K562 (cell line): Measurements from ENCODE around the gene ERLEC1. TPM values are rescaled to one million over a fixed set of nuclear protein-coding genes. Genes with fewer than 3 reads are reported as not detected.

ENCODE experiments used
- ATAC-seq: fragments of 200-7000 bp; cut with Tn5 transposase; 3 replicates; pipeline ENCODE4 v1.9.1; 2020; ENCODE audit warnings: moderate library complexity
- BruUV-seq: library from RNA; stranded (reverse); fragments of 400-500 nt; replicated peaks from 2 replicates; lab custom pipeline; 2021; lab: Mats Ljungman, UMichigan
- CTCF ChIA-PET: fragments of 300-600 bp; formaldehyde crosslinking; extraction: SDS; loops from one replicate; lab custom pipeline; 2021; ENCODE audit warnings: low intra/inter-chr PET ratio; lab: Yijun Ruan, JAX
- POLR2A ChIA-PET: fragments of 300-600, 350-650 bp; sonication (Branson Sonifier 250); formaldehyde crosslinking; extraction: SDS; loops from one replicate; lab custom pipeline; 2021; ENCODE audit warnings: antibody characterized with exemption, inconsistent platforms; lab: Yijun Ruan, JAX
- DNase-seq, 4 experiments: peaks; one replicate each; pipeline versions ENCODE4 v3.0.0 to v3.0.0-alpha.2; 2011 to 2018; ENCODE audit warnings: low spot score in 3 of 4, mixed read lengths in 3 of 4; ENCODE audit errors: extremely low read depth in 1 of 4
- FAIRE-seq: peaks from 2 replicates; lab custom pipeline; 2011; peaks lifted over from hg19 to GRCh38; lab: Jason Lieb, UNC
- H2AFZ ChIP-seq: 2 replicates; pipeline ENCODE4 v1.6.0; 2011; ENCODE audit warnings: low read depth, low read length, control low read depth, inconsistent platforms
- H3K27ac ChIP-seq: fragments of 200-600 bp; 3 replicates; pipeline ENCODE4 v1.8.0; 2011; ENCODE audit warnings: low read depth, mild to moderate bottlenecking, control low read depth, inconsistent platforms, low read length, moderate library complexity, mixed read lengths; ENCODE audit errors: extremely low read depth
- H3K27me3 ChIP-seq, 2 experiments: fragments of 300-600 bp in 1 of 2; 2 replicates in 1 of 2; 3 replicates in 1 of 2; pipeline versions ENCODE4 v1.6.0 to v1.8.0; 2011; ENCODE audit warnings: inconsistent platforms in 2 of 2, low read length in 2 of 2, mild to moderate bottlenecking in 1 of 2, mixed read lengths in 1 of 2, moderate library complexity in 1 of 2; ENCODE audit not compliant: control insufficient read depth in 2 of 2, insufficient read depth in 2 of 2
- H3K36me3 ChIP-seq: fragments of 300-600 bp; 3 replicates; pipeline ENCODE4 v1.8.0; 2011; ENCODE audit warnings: mild to moderate bottlenecking, low read length, inconsistent platforms; ENCODE audit not compliant: control insufficient read depth, insufficient read depth
- H3K4me1 ChIP-seq, 2 experiments: fragments of 200-600 bp in 1 of 2; replicated peaks in 1 of 2; 2 replicates in 1 of 2; 3 replicates in 1 of 2; pipeline versions ENCODE4 v1.5.1 to v1.8.0; 2011; ENCODE audit warnings: inconsistent platforms in 2 of 2, low read length in 2 of 2, mild to moderate bottlenecking in 1 of 2, mixed read lengths in 1 of 2, moderate library complexity in 1 of 2; ENCODE audit not compliant: control insufficient read depth in 2 of 2, insufficient read depth in 2 of 2
- H3K4me2 ChIP-seq: 2 replicates; pipeline ENCODE4 v1.6.1; 2011; ENCODE audit warnings: low read length, control low read depth, inconsistent platforms, mixed read lengths; ENCODE audit not compliant: insufficient read depth
- H3K4me3 ChIP-seq: fragments of 200-600 bp; sonication (generic), shearing (Covaris generic); 2 replicates; pipeline ENCODE4 v1.5.1; 2016; ENCODE audit warnings: control low read depth, inconsistent platforms
- H3K79me2 ChIP-seq: fragments of 200-600 bp; 3 replicates; pipeline ENCODE4 v1.8.0; 2011; ENCODE audit warnings: low read length, inconsistent platforms; ENCODE audit not compliant: control insufficient read depth, insufficient read depth
- H3K9ac ChIP-seq, 2 experiments: 2 replicates each; pipeline versions ENCODE4 v1.6.0 to v1.6.1; 2011; ENCODE audit warnings: low read depth in 2 of 2, low read length in 2 of 2, control low read depth in 1 of 2, inconsistent platforms in 1 of 2, mild to moderate bottlenecking in 1 of 2, mixed read lengths in 1 of 2; ENCODE audit not compliant: insufficient read depth in 1 of 2
- H3K9me1 ChIP-seq: one replicate; pipeline ENCODE4 v1.6.0; 2011; ENCODE audit warnings: inconsistent platforms, mild to moderate bottlenecking, low read length, moderate library complexity; ENCODE audit not compliant: control insufficient read depth, insufficient read depth
- H3K9me3 ChIP-seq: replicated peaks from 2 replicates; pipeline ENCODE4 v1.5.1; 2011; ENCODE audit warnings: low read depth, low read length, inconsistent platforms; ENCODE audit not compliant: control insufficient read depth, insufficient read depth
- H4K20me1 ChIP-seq: replicated peaks from 2 replicates; pipeline ENCODE4 v1.6.1; 2011; ENCODE audit warnings: low read length, inconsistent platforms, mixed read lengths; ENCODE audit not compliant: control insufficient read depth, insufficient read depth
- ARID1B ChIP-seq: fragments of 450-650 bp; IDR thresholded peaks from 2 replicates; pipeline ENCODE4 v1.6.1; 2016; ENCODE audit warnings: antibody characterized with exemption, mild to moderate bottlenecking, inconsistent platforms
- BACH1 ChIP-seq: fragments of 200-800 bp; sonication (Bioruptor generic); IDR thresholded peaks from 2 replicates; pipeline ENCODE4 v1.6.1; 2016; ENCODE audit warnings: missing genetic modification characterization, missing compliant biosample characterization
- BRD4 ChIP-seq: fragments of 200-600 bp; sonication (generic); IDR thresholded peaks from 2 replicates; pipeline ENCODE4 v1.6.1; 2017; ENCODE audit warnings: inconsistent platforms
- CXXC5 ChIP-seq: fragments of 250-450 bp; sonication (Bioruptor Pico); IDR thresholded peaks from 2 replicates; pipeline ENCODE4 v1.8.0; 2022; ENCODE audit warnings: inconsistent platforms, mild to moderate bottlenecking, moderate library complexity
- E2F3 ChIP-seq: fragments of 250-450 bp; sonication (Bioruptor Pico); IDR thresholded peaks from 2 replicates; pipeline ENCODE4 v1.4.0; 2020; ENCODE audit warnings: mild to moderate bottlenecking
- FOXK2 ChIP-seq, 2 experiments: fragments of 450-650 bp; IDR thresholded peaks in 1 of 2; conservative IDR thresholded peaks in 1 of 2; 2 replicates each; pipeline ENCODE4 v1.6.1; 2016; ENCODE audit warnings: low read depth in 2 of 2, mild to moderate bottlenecking in 1 of 2
- HNRNPK ChIP-seq: fragments of 200-400 bp; formaldehyde crosslinking; IDR thresholded peaks from one replicate; pipeline ENCODE4 v1.6.1; 2018; ENCODE audit warnings: mild to moderate bottlenecking, low read depth, low read length; ENCODE audit not compliant: poor library complexity, severe bottlenecking
- KDM5B ChIP-seq: fragments of 200-600 bp; sonication (generic); IDR thresholded peaks from 2 replicates; pipeline ENCODE4 v1.6.1; 2012; ENCODE audit warnings: low read depth, mild to moderate bottlenecking, moderate library complexity, low read length, control low read depth, inconsistent platforms; ENCODE audit not compliant: insufficient replicate concordance
- KLF16 ChIP-seq: IDR thresholded peaks from 2 replicates; pipeline ENCODE4 v1.6.1; 2016; ENCODE audit warnings: antibody characterized with exemption
- MCM7 ChIP-seq, 2 experiments: fragments of 450-650 bp; IDR thresholded peaks; 2 replicates each; pipeline ENCODE4 v1.6.1; 2016 to 2018
- NFE2 ChIP-seq: IDR thresholded peaks from 2 replicates; pipeline ENCODE4 v1.6.1; 2014; ENCODE audit warnings: antibody characterized with exemption, low read depth
- SMARCA4 ChIP-seq: fragments of 450-650 bp; IDR thresholded peaks from 2 replicates; pipeline ENCODE4 v1.6.1; 2016
- SMARCB1 ChIP-seq: IDR thresholded peaks from 2 replicates; pipeline ENCODE4 v1.6.1; 2011; ENCODE audit warnings: improper control_type of control experiment, low read depth; ENCODE audit not compliant: insufficient read length
- SRSF1 ChIP-seq: fragments of 200-400 bp; formaldehyde crosslinking; IDR thresholded peaks from 2 replicates; pipeline ENCODE4 v1.6.1; 2017; ENCODE audit warnings: mild to moderate bottlenecking, low read depth, low read length, moderate library complexity
- TAL1 ChIP-seq: fragments of 450-650 bp; IDR thresholded peaks from 2 replicates; pipeline ENCODE4 v1.6.1; 2016; ENCODE audit warnings: mild to moderate bottlenecking
- TFAM ChIP-seq: fragments of 250-450 bp; sonication (Bioruptor Pico); conservative IDR thresholded peaks from 2 replicates; pipeline ENCODE4 v1.5.0; 2021; ENCODE audit warnings: mild to moderate bottlenecking, moderate library complexity
- ZFP1 ChIP-seq: fragments of 450-650 bp; formaldehyde crosslinking; IDR thresholded peaks from 2 replicates; pipeline ENCODE4 v1.4.0; 2020; ENCODE audit warnings: mild to moderate bottlenecking, mixed read lengths
- ZNF3 ChIP-seq: fragments of 250-450 bp; sonication (Bioruptor Pico); IDR thresholded peaks from 2 replicates; pipeline ENCODE4 v1.5.0; 2021; ENCODE audit warnings: mild to moderate bottlenecking, moderate library complexity
- WGBS: fragments of 100-300 bp; shearing (Covaris generic); methylation state at CpG from one replicate; pipeline ENCODE4 v1.1.6; 2016; ENCODE audit warnings: low coverage, mixed read lengths; ENCODE audit not compliant: insufficient coverage; ENCODE audit errors: missing lambda C conversion rate; 5-methylcytosine and 5-hydroxymethylcytosine counted together
- in situ Hi-C: fragments of 300-500 bp; cut with MboI; formaldehyde crosslinking; loops from 4 replicates; pipeline ENCODE4 v1.15.0; 2018; ENCODE audit warnings: inconsistent platforms, mixed read lengths
- intact Hi-C: fragments of 100-400 bp; cut with micrococcal nuclease; formaldehyde crosslinking; loops from 2 replicates; pipeline ENCODE4 v1.14.2; 2022
- polyA plus RNA-seq, 8 experiments: library from polyadenylated mRNA; depleted of rRNA in 4 of 8; stranded (reverse) in 5 of 8; unstranded in 3 of 8; fragments of >200 nt; fragmentation: Nextera tagmentation in 2 of 8; fragmentation: Illumina TruSeq in 1 of 8; extraction: Ambion mirVana in 2 of 8; extraction: Trizol in 1 of 8; gene quantifications; 2 replicates each; pipeline versions ENCODE4 v1.2.1 to v1.2.3, GENCODE V29; 2011 to 2014; ENCODE audit warnings: inconsistent platforms in 1 of 8, missing spikeins in 1 of 8
- total RNA-seq, 7 experiments: library from RNA; depleted of rRNA in 6 of 7; stranded (reverse); fragments of >200 nt in 6 of 7; fragmentation: Illumina TruSeq in 2 of 7; extraction: Trizol in 2 of 7; gene quantifications; 2 replicates each; pipeline versions ENCODE4 v1.2.1 to v1.2.3, GENCODE V29; 2011 to 2021; ENCODE audit warnings: low replicate concordance in 1 of 7
- TF ChIP-seq, protein P1 (sequence below): sonication (generic); formaldehyde crosslinking; IDR thresholded peaks from 2 replicates; pipeline ENCODE4 v1.8.1; 2023; ENCODE audit warnings: mild to moderate bottlenecking, missing genetic modification reagents, moderate library complexity

ERLEC1 gene
- total and polyA plus RNA-seq, 9 of the 15 experiments (the other 6 are each of a cell fraction or from before 2014, with no cell fraction given): 12.0 to 41.6 (median 30.6) TPM

GRCh38 chr2:53769318-53769945 is 17.4 kb upstream of the ERLEC1 start (continued):
- no peak for TF ChIP-seq KDM5B
- no peak for TF ChIP-seq MCM7 (IDR thresholded peaks at IDR 0.05)
- TF ChIP-seq, protein P1, sequence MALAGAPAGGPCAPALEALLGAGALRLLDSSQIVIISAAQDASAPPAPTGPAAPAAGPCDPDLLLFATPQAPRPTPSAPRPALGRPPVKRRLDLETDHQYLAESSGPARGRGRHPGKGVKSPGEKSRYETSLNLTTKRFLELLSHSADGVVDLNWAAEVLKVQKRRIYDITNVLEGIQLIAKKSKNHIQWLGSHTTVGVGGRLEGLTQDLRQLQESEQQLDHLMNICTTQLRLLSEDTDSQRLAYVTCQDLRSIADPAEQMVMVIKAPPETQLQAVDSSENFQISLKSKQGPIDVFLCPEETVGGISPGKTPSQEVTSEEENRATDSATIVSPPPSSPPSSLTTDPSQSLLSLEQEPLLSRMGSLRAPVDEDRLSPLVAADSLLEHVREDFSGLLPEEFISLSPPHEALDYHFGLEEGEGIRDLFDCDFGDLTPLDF (CRISPR knock-in tag): no peak
- no peak for TF ChIP-seq HNRNPK
- no peak for TF ChIP-seq BRD4
- no peak for TF ChIP-seq ZNF3 (CRISPR knock-in tag)

- no peaks in the 10 kb centered on the region for H3K9me1 ChIP-seq
- peak overlapping the region; percentile 25; the same call in 1 of the 3 replicates for H3K27ac ChIP-seq
- intact Hi-C loops: no loop called here
- peaks cover 84% of the 10 kb centered on the region for H3K79me2 ChIP-seq
- H2AFZ ChIP-seq: no peak overlapping the region
- H3K4me1 ChIP-seq: peaks cover 0 to 33% of the 10 kb centered on the region in 2 experiments; a peak in 3 of 5 replicates
- in situ Hi-C loops: no loop called here
- ChIA-PET POLR2A (interaction anchor here (4.1 to 4.3 kb wide), 2 partner anchors 7 to 15 kb away, joined by 32 to 45 read pairs; partner anchors contain the start of genes ASB3 and ERLEC1), CTCF (no interaction called here)
- no peaks in the 10 kb centered on the region for H3K27me3 ChIP-seq
- no peak for FAIRE-seq
- peak; percentile 4; the same call in 1 of the 3 replicates for ATAC-seq
- DNase-seq: peak; percentile 33 to 59 (median 36)
- H3K36me3 ChIP-seq: peaks cover 22% of the 10 kb centered on the region
- no peaks in the 10 kb centered on the region for H3K9me3 ChIP-seq
- no peak overlapping the region for H3K4me3 ChIP-seq
- no TSS peak for BruUV-seq
- no peaks in the 10 kb centered on the region; the same call in 1 of the 2 replicates for H4K20me1 ChIP-seq
- WGBS: 16% methylated on average over 4 of the region's 4 CpGs
- no peak overlapping the region; a peak in 1 of 4 replicates for H3K9ac ChIP-seq
- no peak overlapping the region; the same call in 1 of the 2 replicates for H3K4me2 ChIP-seq
- TF ChIP-seq CXXC5 (CRISPR knock-in tag) (no peak), ARID1B (peak; percentile 43), TFAM (CRISPR knock-in tag) (no peak), E2F3 (CRISPR knock-in tag) (no peak), BACH1 (tag) (peak; percentile 30; the same call in 1 of the 2 replicates), FOXK2 (conservative IDR thresholded peaks at IDR 0.05 in 1 of 2, IDR thresholded peaks at IDR 0.05 in 1 of 2; ENCODE audit: low read depth in 2 of 2) (no peak), SRSF1 (no peak), SMARCB1 (no peak), KLF16 (no peak), TAL1 (peak; percentile 38), ZFP1 (CRISPR knock-in tag) (no peak), NFE2 (peak; percentile 86), SMARCA4 (peak; percentile 37; the same call in 1 of the 2 replicates)
Observed at GRCh38 chr2:53770264-53770663, 16.6 kb upstream of the ERLEC1 start.
